Uterus (tissue), 2 donors: ENCODE measurements around the gene MYL6B.

Experiments
- CTCF ChIP-seq, 4 experiments: fragments of 200-600 bp in 2 of 4; fragments of 450-650 bp in 2 of 4; sonication (generic) in 2 of 4; IDR thresholded peaks; one replicate each; pipeline ENCODE4 v1.5.1; 2016 to 2019; ENCODE audit warnings: antibody characterized with exemption in 4 of 4, mild to moderate bottlenecking in 2 of 4, moderate library complexity in 1 of 4
- POLR2A ChIP-seq, 2 donors: fragments of 450-650 bp; IDR thresholded peaks; one replicate each; pipeline ENCODE4 v1.6.1; 2016; ENCODE audit warnings: antibody characterized with exemption in 2 of 2, mild to moderate bottlenecking in 1 of 2, moderate library complexity in 1 of 2

DNA sequence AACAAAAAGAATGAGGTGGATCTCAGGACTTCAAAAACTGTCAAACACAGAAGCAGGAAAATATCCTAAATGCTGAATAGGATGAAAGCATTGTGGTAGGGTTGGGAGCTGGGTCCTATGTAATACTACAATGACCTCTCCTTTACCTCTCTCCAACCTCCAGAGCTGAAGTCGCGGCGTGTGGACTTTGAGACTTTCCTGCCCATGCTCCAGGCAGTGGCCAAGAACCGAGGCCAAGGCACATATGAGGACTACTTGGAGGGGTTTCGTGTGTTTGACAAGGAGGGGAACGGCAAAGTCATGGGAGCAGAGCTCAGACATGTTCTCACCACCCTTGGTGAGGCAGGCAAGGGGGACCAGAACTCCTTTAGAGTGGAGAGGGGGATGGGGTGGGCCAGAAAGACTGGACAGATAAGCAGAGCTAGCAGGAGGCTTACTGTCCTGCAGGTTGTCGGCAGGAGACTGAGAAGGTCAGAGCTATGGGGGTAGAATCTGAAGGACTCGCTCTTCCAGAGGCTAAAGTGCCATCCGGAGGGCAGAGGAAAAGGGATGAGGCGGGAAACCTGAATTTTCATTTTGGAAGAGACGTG lies 3.0 kb downstream of the MYL6B start:
- no peak for TF ChIP-seq CTCF (IDR thresholded peaks at IDR 0.05)
- no peak for TF ChIP-seq POLR2A (IDR thresholded peaks at IDR 0.05)
